Esophagus squamous epithelium (tissue), 4 donors: Measurements from ENCODE around the gene CNOT1.

Experiments
- CTCF ChIP-seq, 6 experiments: fragments of 450-650 bp in 4 of 6; fragments of 200-600 bp in 2 of 6; sonication (generic) in 2 of 6; IDR thresholded peaks; one replicate each; pipeline ENCODE4 v1.5.1; 2016 to 2019; ENCODE audit warnings: antibody characterized with exemption in 6 of 6, mild to moderate bottlenecking in 4 of 6, moderate library complexity in 4 of 6
- POLR2A ChIP-seq, 4 donors: fragments of 450-650 bp; IDR thresholded peaks; one replicate each; pipeline ENCODE4 v1.6.1; 2017; ENCODE audit warnings: antibody characterized with exemption in 4 of 4, mild to moderate bottlenecking in 4 of 4, moderate library complexity in 3 of 4

GRCh38 chr16:58548378-58548777, 81.2 kb downstream of the CNOT1 start:
- TF ChIP-seq CTCF (IDR thresholded peaks at IDR 0.05) (no peak), POLR2A (IDR thresholded peaks at IDR 0.05) (no peak)
